Hepatocyte (in vitro differentiated cells): ENCODE measurements around the gene SLC29A2.

Experiments
- EZH2 ChIP-seq: fragments of 200-600 bp; sonication (generic); IDR thresholded peaks from 2 replicates; pipeline ENCODE4 v1.6.1; 2016; ENCODE audit warnings: antibody characterized with exemption, mild to moderate bottlenecking, borderline replicate concordance
- TF ChIP-seq, protein P1 (sequence below): fragments of 200-600 bp; sonication (generic); IDR thresholded peaks from 2 replicates; pipeline ENCODE4 v1.5.1; 2016; ENCODE audit warnings: antibody characterized with exemption, mild to moderate bottlenecking; ENCODE audit not compliant: poor library complexity

DNA sequence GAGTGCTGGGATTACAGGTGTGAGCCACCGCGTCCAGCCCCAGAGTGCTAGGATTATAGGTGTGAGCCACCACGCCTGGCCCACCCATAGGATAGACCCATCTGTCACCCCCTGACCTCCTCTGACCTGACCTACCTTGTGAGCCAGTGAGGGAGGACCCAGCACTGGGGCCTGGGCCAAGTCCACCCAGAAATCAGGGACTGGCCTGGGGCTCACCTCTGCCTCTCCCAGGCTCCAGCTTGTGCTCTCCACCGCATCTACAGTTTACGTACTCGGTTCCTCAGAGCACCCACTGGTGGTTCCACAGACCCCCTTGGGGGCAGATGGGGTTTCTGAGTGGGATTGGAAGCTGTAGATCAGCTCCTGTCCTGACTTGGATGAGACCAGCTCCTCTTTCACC lies 6.4 kb downstream of the SLC29A2 start:
- TF ChIP-seq EZH2: no peak
- TF ChIP-seq, protein P1, sequence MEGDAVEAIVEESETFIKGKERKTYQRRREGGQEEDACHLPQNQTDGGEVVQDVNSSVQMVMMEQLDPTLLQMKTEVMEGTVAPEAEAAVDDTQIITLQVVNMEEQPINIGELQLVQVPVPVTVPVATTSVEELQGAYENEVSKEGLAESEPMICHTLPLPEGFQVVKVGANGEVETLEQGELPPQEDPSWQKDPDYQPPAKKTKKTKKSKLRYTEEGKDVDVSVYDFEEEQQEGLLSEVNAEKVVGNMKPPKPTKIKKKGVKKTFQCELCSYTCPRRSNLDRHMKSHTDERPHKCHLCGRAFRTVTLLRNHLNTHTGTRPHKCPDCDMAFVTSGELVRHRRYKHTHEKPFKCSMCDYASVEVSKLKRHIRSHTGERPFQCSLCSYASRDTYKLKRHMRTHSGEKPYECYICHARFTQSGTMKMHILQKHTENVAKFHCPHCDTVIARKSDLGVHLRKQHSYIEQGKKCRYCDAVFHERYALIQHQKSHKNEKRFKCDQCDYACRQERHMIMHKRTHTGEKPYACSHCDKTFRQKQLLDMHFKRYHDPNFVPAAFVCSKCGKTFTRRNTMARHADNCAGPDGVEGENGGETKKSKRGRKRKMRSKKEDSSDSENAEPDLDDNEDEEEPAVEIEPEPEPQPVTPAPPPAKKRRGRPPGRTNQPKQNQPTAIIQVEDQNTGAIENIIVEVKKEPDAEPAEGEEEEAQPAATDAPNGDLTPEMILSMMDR: no peak
